HG02588 (cell line): Measurements from ENCODE around the gene TNFSF15.
A peak's percentile ranks its signal among the peaks of the same experiment; 100 is the strongest.

ENCODE experiments used
- ATAC-seq: cut with Tn5 transposase; IDR thresholded peaks from one replicate; pipeline ENCODE4 v1.9.1; 2021; ENCODE audit warnings: mild to moderate bottlenecking, moderate library complexity; ENCODE audit not compliant: unreplicated experiment

Gene TNFSF15

DNA sequence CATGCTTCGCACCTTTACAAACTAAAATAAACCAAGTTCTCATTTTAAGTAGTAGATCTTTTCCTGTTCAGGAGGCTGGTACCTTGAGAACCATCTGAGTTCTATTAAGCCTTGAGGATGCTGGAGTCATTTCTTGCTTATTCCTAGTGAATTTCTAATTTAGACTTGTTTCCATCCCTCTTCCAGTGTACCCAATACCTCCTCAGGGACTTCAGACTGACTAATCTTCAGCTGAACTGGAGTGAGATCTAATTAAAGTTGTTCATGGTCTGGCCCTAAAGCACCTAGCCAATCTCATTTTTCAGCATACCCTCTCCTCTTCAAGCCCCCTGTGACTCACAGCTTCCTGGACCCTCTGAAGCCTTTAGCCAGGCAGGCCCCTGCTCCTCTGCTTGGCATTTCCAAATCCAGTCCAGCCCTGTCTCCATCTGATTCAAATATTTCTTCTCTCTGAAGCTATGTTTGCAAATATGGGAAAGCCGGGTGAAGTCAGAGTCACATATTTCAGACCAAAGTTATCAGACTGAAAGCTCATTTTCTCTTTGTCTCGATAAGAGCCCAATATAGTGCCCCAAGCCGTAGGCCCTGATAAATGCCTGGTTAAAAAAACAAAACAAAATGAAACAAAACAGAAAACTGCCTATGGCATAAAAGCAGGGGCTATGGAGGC lies 19.4 kb upstream of the TNFSF15 start:
- no peak for ATAC-seq

DNA sequence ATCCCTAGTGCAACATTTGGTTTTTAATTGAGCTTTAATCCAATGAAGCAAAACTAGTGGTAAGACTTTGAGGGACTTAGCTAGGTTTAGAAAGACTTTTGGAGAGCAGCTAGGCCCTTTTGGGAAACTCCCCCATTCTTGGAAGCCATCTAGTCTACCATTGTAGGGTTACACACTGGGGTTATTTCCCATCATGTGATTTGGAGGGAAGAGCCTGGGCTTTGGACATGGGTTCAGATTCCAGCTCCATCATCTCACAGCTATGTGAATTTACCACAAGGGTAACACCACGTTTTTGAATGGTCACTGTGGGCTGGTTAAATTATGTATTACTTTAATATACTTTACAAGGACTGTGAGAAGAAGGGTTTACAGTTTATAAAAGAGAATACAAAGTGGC lies 18.3 kb upstream of the TNFSF15 start:
- no peak for ATAC-seq

- no peak for ATAC-seq
Measured at GRCh38 chr9:114823441-114823840, 17.6 kb upstream of the TNFSF15 start.

GRCh38 chr9:114822708-114823107 lies 16.9 kb upstream of the TNFSF15 start:
- no peak for ATAC-seq

- ATAC-seq = no peak
Measured at GRCh38 chr9:114820776-114821501, 15.1 kb upstream of the TNFSF15 start.

DNA sequence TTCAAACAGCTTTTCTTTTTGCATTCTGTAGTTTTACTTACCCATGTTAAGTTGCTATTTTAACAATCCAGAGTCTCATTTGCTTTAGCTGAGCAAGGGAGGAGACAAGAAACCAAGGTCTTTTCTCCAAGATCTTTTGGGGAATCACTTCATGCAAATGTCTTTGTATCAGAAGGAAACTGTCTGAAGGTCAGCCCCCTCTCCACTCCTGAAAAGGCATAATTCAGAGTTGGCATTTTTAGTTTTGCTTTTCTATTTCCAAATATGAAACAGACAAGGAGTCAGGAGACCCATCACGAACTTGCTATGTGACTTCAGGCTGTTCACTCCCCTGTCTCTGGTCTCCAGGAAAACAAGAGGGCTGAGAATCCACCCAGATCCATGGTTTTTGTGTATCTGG lies 12.3 kb upstream of the TNFSF15 start:
- ATAC-seq = no peak

DNA sequence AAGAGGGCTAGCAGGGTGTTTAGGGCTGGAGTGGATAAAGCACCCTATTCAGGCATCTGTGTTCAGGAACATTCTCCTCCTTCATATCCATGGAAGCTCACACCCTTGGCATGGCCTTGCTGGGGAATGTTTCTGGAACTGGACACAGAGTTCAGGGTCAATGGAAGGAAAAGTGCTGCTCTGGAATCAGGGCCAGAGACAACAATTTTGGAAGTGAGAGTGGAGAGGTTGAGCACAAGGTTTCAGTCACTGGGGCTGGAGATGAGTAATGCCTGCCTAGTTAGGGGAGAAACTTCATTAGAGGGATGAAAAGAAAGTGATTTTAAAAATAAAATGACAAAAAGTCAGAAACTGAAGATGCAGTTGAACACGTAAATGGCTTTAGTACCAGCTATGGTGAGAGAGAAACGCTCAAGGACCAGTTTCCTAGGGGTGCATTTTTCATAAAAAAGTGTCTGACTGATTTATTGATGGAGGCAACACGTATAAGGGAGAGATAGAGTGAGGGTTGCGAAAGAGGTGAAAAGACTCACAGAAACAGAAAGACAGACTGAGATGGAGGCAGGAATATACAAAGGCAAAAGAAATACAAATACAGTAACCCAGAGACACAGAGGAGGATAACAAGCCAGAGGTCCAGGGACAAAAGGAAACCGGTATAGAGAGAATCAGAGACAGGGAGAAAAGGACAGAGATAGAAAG lies 8.0 kb upstream of the TNFSF15 start:
- no peak for ATAC-seq

- ATAC-seq = no peak
Measured at GRCh38 chr9:114811966-114812636, 6.3 kb upstream of the TNFSF15 start.

- no peak for ATAC-seq
Measured at GRCh38 chr9:114811301-114811700, 5.5 kb upstream of the TNFSF15 start.

DNA sequence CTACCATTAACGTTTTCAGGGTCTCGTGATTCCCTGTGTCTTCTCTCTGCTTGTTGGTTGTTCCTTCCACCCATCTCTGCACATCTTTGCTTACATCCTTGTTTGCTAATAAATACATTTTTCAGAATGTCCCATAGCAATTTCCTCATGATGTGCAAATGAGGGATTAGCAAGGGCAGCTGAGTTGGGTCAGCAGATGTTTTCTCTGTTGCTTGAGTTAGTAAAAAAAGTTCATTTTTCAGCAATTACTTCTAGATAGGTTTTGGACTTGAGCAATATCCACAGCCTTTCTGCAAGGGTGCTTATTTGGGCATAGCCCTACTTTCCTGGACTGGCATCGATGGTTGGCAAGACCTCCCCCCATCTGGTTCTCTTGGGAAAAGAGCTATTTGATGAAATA lies 4.8 kb upstream of the TNFSF15 start:
- no peak for ATAC-seq

- peak; percentile 27 for ATAC-seq
Measured at GRCh38 chr9:114806526-114806900, 674 bp upstream of the TNFSF15 start.

- no peak for ATAC-seq
Measured at GRCh38 chr9:114804505-114804904, 1.3 kb downstream of the TNFSF15 start.

DNA sequence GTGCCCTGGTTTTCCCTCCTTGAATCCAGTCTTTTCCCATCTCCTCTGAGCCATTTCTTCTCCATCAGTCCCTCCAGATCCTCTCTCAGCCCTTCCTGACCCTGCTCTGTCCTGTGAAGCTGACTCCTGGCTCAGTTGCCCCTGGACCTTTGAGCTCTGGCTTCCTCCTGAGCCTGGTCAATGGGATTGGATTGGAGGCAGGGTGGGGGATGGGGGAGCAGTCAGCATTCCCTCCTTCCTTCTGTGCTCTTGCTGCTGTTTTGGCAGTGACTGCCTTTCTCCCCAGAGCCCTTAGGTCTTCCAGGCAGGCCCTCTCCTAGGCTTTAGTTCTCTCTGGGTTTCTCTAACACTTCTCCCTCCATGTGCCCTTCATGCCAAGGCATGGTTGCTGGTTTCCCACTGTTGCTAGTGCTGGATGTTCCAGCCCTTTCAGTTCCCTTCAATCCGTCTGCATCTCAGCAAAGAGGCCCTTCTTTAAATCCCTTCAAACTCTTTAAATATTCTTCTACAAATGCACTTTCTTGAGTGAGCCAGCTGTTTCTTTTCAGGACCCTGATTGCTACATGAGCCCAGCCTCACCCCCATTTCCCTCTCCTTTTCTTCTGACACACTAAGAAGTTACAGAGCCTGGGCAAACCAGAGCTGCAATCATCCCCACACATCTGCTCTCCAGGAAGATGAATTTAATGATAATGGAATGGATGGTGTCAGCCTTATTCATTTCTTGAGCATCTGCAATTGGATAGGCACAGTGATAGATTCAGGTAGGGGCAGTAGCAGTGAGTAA lies 2.2 kb downstream of the TNFSF15 start:
- no peak for ATAC-seq

DNA sequence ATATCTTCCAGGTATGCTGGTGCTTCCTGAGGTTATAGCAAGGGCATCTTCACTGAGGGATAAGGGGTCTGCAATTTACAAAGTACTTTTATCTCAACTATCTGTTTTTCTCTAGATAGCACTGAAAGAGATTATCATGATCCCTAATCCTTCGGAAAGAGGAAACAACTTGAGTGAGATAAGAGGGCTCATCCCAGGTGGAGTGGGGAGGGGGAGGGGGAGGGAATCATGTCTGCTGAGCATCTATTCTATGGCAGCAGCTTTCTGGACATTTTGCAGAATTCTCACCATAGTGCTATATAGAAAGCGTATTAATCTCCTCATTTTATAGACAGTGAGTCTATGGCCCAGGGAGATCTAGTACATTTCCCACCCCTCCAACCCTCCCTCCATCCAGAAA lies 5.9 kb downstream of the TNFSF15 start:
- ATAC-seq = no peak

GRCh38 chr9:114799441-114799840 lies 6.4 kb downstream of the TNFSF15 start:
- ATAC-seq = no peak

GRCh38 chr9:114798780-114799427 lies 6.9 kb downstream of the TNFSF15 start:
- no peak for ATAC-seq

DNA sequence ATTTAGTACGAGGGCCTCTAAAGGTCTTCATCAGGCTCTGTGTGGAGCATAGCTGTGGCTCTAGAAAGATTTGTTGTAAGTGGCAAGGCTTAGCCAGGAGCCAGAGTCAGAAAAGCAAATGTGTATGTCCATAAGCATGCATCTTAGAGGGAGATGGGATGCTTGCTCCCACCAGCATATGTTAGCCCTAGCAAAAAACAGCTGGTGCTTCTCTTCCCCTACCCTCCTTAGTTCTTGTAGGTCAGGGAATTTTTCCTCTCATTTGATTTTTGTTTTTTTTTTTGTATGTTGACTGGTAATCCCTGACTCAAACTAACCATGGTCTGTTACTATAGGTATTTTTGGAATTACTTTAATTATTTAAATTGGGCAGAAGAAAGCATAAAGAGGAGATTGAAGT lies 7.7 kb downstream of the TNFSF15 start:
- ATAC-seq = no peak

DNA sequence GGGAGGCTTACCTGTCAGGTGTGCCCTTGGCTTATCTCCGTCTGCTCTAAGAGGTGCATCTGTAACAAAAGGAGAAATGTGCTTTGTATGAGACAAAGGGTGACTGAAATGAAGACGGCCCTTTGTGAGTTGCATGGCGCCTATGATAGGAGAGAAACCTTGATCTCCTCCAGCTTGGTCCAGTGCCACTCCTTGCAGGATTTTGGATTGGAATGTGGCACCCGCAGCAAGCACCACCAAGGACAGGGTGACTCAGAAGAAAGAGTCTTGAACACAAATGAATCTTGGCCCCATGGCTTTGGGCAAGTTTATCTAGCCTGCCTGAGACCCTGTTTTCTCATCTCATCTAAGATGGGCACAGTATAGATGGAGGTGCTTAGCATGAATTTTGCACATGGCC lies 13.4 kb downstream of the TNFSF15 start:
- ATAC-seq = no peak

DNA sequence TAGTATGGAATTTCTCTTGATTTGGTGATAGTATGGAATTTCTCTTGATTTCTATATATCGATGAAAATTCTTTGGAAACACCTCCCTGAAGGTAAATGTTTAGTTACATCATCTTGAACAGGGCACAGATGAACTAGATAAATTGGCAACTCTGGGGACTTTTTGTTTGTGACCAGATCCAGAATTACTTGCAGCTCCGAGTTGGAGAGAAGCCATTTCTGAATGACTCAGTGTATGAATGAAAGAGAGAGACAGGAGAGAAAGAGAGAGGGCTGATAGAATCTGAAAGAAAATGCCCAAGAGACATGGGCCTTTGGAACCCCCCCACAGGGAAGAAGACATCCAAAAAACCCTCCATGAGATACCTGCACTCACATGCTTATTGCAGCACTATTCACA lies 14.1 kb downstream of the TNFSF15 start:
- no peak for ATAC-seq

DNA sequence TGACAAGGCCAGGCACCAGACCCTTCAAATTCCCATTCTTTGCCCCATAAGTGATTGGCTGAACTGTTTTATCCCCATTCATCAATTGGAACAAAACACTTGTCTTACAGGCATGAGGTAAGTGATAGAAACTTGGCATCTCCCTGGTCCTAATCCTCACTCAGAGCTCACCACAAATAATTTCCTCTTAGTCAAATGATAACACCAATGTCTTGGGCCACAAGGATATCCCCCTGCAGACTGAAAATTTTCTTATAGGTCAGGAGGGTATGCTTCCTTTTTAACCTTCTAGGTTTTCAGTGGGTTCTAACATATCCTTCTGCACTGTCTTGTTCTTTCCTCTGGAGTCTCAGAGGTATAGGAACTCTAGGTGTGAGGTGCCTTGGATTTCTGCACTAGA lies 14.5 kb downstream of the TNFSF15 start:
- no peak for ATAC-seq
